IPS-18a (cell line): ENCODE measurements around the gene RBM25.
"Not testable (repeated sequence)": the region's sequence is repeated elsewhere in the genome, so short reads cannot be mapped to it uniquely, and the experiment has no call there.

ENCODE experiments used
- H3K27ac ChIP-seq: one replicate; pipeline ENCODE4 v1.5.1; 2013; ENCODE audit warnings: low read length
- H3K27me3 ChIP-seq: one replicate; pipeline ENCODE4 v1.6.1; 2013; ENCODE audit warnings: mild to moderate bottlenecking, low read length; ENCODE audit not compliant: control insufficient read depth, insufficient read depth
- H3K36me3 ChIP-seq: one replicate; pipeline ENCODE4 v1.6.1; 2013; ENCODE audit warnings: low read depth, low read length; ENCODE audit not compliant: control insufficient read depth
- H3K4me1 ChIP-seq: one replicate; pipeline ENCODE4 v1.6.1; 2013; ENCODE audit warnings: low read depth, low read length; ENCODE audit not compliant: control insufficient read depth
- H3K4me3 ChIP-seq: one replicate; pipeline ENCODE4 v1.5.1; 2013; ENCODE audit warnings: low read length
- H3K9ac ChIP-seq: one replicate; pipeline ENCODE4 v1.6.1; 2013; ENCODE audit warnings: mild to moderate bottlenecking, low read length, moderate library complexity
- H3K9me3 ChIP-seq: one replicate; pipeline ENCODE4 v1.6.1; 2013; ENCODE audit warnings: low read depth, low read length; ENCODE audit not compliant: control insufficient read depth

The RBM25 gene

GRCh38 chr14:73143003-73143402, 84.7 kb downstream of the RBM25 start:
- Histone ChIP-seq H3K27ac (no peak overlapping the region), H3K27me3 (no peaks in the 10 kb centered on the region)

DNA sequence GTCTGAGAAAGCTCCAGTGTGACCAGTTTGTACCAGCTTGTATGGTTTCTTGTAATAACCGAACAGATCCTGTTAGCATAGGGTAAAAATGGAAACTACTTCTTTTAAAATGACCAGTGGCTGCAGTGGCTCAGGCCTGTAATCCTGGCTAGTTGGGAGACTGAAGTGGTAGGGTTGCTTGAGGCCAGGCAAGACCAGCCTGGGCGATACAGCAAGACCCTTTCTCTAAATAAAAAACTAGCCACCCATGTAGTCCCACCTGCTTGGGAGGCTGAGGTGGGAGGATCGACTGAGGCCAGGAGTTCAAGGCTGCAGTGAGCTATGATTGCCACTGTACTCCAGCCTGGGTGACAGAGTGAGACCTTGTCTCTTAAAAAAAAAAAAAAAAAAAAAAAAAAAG, 85.3 kb downstream of the RBM25 start:
- peaks cover 12% of the 10 kb centered on the region for H3K36me3 ChIP-seq
- no peak overlapping the region for H3K27ac ChIP-seq
- H3K27me3 ChIP-seq, result no peaks in the 10 kb centered on the region
- H3K9me3 ChIP-seq, result no peaks in the 10 kb centered on the region
- H3K4me3 ChIP-seq, result no peak overlapping the region
- H3K9ac ChIP-seq, result no peak overlapping the region
- peaks cover 4% of the 10 kb centered on the region for H3K4me1 ChIP-seq

More at GRCh38 chr14:73143003-73143402, 84.7 kb downstream of the RBM25 start:
- Histone ChIP-seq H3K4me3 (no peak overlapping the region), H3K9me3 (no peaks in the 10 kb centered on the region), H3K9ac (no peak overlapping the region), H3K36me3 (peaks cover 8% of the 10 kb centered on the region), H3K4me1 (peaks cover 4% of the 10 kb centered on the region)

DNA sequence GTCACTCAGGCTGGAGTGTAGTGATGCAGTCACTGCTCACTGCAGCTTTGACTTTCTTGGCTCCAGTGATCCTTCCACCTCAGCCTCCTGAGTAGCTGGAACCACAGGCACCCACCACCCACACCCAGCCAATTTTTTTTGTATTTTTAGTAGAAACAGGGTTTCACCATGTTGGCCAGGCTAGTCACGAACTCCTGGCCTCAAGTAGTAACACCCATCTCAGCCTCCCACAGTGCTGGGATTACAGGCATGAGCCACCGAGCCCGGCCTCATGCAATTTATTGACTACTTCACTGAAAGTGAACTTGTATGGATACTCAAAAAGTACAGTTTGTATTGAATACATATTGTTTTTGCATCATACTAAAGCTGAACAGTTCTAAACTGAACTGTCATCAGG, 87.0 kb downstream of the RBM25 start:
- H3K36me3 ChIP-seq, result peaks cover 26% of the 10 kb centered on the region
- peaks cover 4% of the 10 kb centered on the region for H3K4me1 ChIP-seq
- H3K9me3 ChIP-seq, result no peaks in the 10 kb centered on the region
- no peak overlapping the region for H3K4me3 ChIP-seq
- H3K27me3 ChIP-seq, result no peaks in the 10 kb centered on the region
- no peak overlapping the region for H3K27ac ChIP-seq
- H3K9ac ChIP-seq, result no peak overlapping the region

- no peaks in the 10 kb centered on the region for H3K27me3 ChIP-seq
- H3K4me1 ChIP-seq, result peaks cover 4% of the 10 kb centered on the region
- H3K36me3 ChIP-seq, result peaks cover 26% of the 10 kb centered on the region
- no peak overlapping the region for H3K4me3 ChIP-seq
- H3K9me3 ChIP-seq, result no peaks in the 10 kb centered on the region
- H3K27ac ChIP-seq, result no peak overlapping the region
- no peak overlapping the region for H3K9ac ChIP-seq
Observed at GRCh38 chr14:73146111-73146510, 87.8 kb downstream of the RBM25 start.

- Histone ChIP-seq H3K36me3 (peaks cover 22% of the 10 kb centered on the region), H3K27ac (no peak overlapping the region), H3K9me3 (no peaks in the 10 kb centered on the region), H3K4me1 (no peaks in the 10 kb centered on the region), H3K4me3 (no peak overlapping the region), H3K9ac (no peak overlapping the region), H3K27me3 (no peaks in the 10 kb centered on the region)
Observed at GRCh38 chr14:73149753-73150152, 91.4 kb downstream of the RBM25 start.

DNA sequence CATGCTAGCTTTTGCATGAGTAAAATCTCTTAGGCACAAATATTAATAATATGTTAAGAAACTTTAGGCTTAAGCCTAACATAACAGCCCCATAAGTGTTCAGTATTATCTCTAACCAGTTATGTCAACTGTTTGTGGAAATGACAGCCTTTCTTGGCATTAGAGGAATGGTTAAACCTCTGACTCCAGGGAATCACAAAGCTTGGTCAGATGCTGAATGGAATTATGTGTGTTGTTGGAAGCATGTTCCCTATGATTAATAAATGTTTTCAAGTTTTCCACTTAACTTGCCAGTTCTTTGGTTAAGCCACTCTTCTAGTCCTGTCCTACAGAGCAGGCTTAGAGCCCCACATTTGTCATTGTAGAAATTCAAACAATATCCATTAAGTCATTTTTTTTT, 94.9 kb downstream of the RBM25 start:
- peaks cover 16% of the 10 kb centered on the region for H3K36me3 ChIP-seq

DNA sequence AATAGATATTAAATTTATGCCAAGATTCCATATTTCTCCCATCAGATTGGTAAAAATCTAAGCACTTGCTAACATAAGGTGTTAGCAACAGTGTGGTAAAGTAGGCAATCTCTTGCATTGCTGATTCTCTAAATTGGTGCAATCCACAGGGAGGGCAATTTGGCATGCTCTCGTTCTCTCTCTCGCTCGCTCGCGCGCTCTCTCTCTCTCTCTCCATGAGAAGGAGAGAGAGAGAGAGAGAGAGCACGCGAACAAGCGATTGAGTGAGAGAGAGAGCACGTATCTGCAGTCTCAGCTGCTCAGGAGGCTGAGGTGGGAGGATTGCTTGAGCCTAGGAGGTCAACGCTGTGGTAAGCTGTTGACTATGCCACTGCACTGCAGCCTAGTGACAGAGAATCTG, 103.9 kb downstream of the RBM25 start:
- Histone ChIP-seq H3K27me3 (no peaks in the 10 kb centered on the region), H3K36me3 (peaks cover 6% of the 10 kb centered on the region), H3K4me1 (no peaks in the 10 kb centered on the region), H3K27ac (no peak overlapping the region), H3K9me3 (no peaks in the 10 kb centered on the region), H3K4me3 (no peak overlapping the region), H3K9ac (no peak overlapping the region)

More for the DNA sequence above, 94.9 kb downstream of the RBM25 start:
- H3K27ac ChIP-seq, result no peak overlapping the region
- no peak overlapping the region for H3K4me3 ChIP-seq
- no peaks in the 10 kb centered on the region for H3K27me3 ChIP-seq
- no peaks in the 10 kb centered on the region for H3K9me3 ChIP-seq
- H3K4me1 ChIP-seq, result no peaks in the 10 kb centered on the region
- no peak overlapping the region for H3K9ac ChIP-seq

DNA sequence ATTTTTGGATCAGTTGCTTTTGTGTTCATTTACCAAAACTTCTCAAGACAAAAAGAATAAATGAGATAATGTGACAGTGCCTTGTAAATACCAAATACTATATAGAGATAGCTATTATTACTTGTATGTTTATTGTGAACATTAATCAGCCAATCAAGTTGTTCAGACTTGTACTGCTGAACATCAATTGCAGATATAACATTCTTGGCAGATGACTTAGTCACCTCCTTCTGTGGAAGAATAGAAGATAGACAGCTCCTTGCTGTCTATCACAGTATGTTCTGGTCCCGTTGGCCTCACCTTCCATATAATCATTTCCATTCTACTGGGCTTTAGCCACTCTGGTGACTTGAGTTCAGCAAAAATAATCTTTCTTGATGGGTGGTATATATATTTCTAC, 108.1 kb downstream of the RBM25 start:
- H3K36me3 ChIP-seq, result peaks cover 4% of the 10 kb centered on the region
- H3K9me3 ChIP-seq, result no peaks in the 10 kb centered on the region
- H3K27me3 ChIP-seq, result no peaks in the 10 kb centered on the region
- no peak overlapping the region for H3K9ac ChIP-seq
- H3K4me1 ChIP-seq, result peaks cover 11% of the 10 kb centered on the region
- no peak overlapping the region for H3K4me3 ChIP-seq
- no peak overlapping the region for H3K27ac ChIP-seq

- peaks cover 11% of the 10 kb centered on the region for H3K4me1 ChIP-seq
- peaks cover 16% of the 10 kb centered on the region for H3K36me3 ChIP-seq
- H3K9me3 ChIP-seq, result no peaks in the 10 kb centered on the region
- no peak overlapping the region for H3K4me3 ChIP-seq
- H3K27ac ChIP-seq, result no peak overlapping the region
- H3K9ac ChIP-seq, result no peak overlapping the region
- H3K27me3 ChIP-seq, result no peaks in the 10 kb centered on the region
Observed at GRCh38 chr14:73167727-73168126, 109.4 kb downstream of the RBM25 start.

DNA sequence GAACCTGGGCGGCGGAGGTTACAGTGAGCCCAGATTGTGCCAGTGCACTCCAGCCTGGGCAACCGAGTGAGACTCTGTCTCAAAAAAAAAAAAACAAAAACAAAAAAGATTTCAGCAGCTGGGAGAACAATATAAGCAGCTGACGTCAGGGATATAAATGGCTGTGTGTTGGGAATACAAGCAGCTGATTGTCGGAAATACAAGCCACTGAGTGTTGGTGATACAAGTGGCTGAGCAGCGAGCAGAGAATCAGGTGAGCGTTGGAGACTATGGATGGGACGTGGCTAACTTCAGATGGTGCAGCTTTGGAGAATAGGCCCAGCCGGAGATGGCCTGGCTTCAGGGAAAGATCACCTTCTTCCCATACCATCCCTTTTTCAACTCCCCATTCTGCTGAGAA, 109.9 kb downstream of the RBM25 start:
- Histone ChIP-seq H3K4me3 (no peak overlapping the region), H3K36me3 (peaks cover 17% of the 10 kb centered on the region), H3K9me3 (no peaks in the 10 kb centered on the region), H3K4me1 (peaks cover 11% of the 10 kb centered on the region), H3K27ac (no peak overlapping the region), H3K27me3 (no peaks in the 10 kb centered on the region), H3K9ac (no peak overlapping the region)

- no peak overlapping the region for H3K27ac ChIP-seq
- H3K9ac ChIP-seq, result no peak overlapping the region
- no peaks in the 10 kb centered on the region for H3K27me3 ChIP-seq
- H3K9me3 ChIP-seq, result no peaks in the 10 kb centered on the region
- H3K4me1 ChIP-seq, result peaks cover 11% of the 10 kb centered on the region
- H3K4me3 ChIP-seq, result no peak overlapping the region
- H3K36me3 ChIP-seq, result peaks cover 17% of the 10 kb centered on the region
Observed at GRCh38 chr14:73168691-73169090, 110.4 kb downstream of the RBM25 start.

DNA sequence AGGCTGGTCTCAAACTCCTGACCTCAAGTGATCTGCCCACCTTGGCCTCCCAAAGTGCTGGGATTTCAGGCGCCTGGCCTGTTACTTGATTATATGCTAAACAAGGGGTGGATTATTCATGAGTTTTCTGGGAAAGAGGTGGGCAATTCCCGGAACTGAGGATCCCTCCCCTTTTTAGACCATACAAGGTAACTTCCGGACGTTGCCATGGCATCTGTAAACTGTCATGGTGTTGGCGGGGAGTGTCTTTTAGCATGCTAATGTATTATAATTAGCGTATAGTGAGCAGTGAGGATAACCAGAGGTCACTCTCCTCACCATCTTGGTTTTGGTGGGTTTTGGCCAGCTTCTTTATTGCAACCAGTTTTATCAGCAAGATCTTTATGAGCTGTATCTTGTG, 111.5 kb downstream of the RBM25 start:
- not testable (repeated sequence) for H3K9me3 ChIP-seq, H3K27ac ChIP-seq, H3K27me3 ChIP-seq, H3K4me3 ChIP-seq, H3K9ac ChIP-seq
- H3K36me3 ChIP-seq, result peaks cover 23% of the 10 kb centered on the region
- H3K4me1 ChIP-seq, result peaks cover 11% of the 10 kb centered on the region
